Renal pelvis (tissue), 4 donors: ENCODE measurements around the gene MARCKS. TPM values are rescaled to one million over a fixed set of nuclear protein-coding genes. Genes with fewer than 3 reads are reported as not detected.

Experiments
- DNase-seq: peaks from one replicate; pipeline ENCODE4 v3.0.0-alpha.2; 2013
- polyA plus RNA-seq, 3 donors: library from polyadenylated mRNA; unstranded; fragments of 120-200 nt; gene quantifications; one replicate each; pipeline ENCODE4 v1.2.1, GENCODE V29; 2013; ENCODE audit not compliant: insufficient read length in 3 of 3

MARCKS gene
- polyA plus RNA-seq, 3 donors, result 202 to 251 (median 222) TPM

DNA sequence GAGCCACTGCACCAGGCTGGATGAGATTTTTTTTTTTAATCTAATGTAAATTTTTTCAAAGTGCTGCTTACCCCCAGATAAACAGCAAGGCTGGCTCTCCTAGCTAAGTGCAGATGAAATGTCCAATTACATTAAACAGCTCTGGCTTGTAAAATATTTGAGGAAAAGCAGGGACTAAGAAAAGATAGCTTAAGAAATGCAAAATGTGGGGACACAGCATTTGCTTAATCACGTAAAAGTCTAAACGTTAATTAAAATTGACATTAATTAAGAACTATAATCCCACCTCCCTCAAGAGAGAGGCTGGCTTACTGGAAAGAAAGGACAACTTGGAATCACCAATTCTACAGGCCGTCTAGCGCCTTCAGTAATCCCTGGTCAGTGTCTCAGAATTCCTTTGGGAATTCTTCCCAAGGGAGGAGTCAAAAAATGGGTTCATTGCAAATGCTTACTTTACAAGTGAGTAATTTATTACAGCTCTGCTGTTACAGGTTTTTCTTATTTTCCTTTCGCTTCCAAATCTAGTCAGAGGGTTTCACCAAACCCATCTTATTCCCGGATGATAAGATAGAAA is 13.6 kb upstream of the MARCKS start:
- no peak for DNase-seq

GRCh38 chr6:113846577-113846976 is 10.6 kb upstream of the MARCKS start:
- DNase-seq, result no peak

- no peak for DNase-seq
These were observed 9.7 kb upstream of the MARCKS start for GRCh38 chr6:113847447-113847846.

- DNase-seq, result no peak
These were observed 8.9 kb upstream of the MARCKS start for GRCh38 chr6:113848280-113848679.

DNA sequence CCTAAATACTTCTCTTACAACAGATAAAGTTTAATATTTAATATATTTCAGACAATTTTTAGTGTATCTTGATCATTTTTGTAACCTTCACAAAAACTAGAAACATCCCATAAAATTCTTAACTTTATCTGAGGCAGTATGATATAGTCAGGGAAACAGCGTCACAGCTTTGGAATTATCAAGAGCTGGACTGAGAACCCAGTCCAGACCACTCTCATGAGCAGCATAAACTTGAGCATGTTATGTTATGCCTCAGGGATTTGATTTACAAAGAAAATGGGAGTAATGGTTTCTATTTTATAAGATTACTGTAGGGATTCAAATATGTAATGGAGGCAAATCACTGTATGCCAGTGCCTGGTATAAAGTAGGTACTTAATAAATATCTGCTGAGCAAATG is 8.3 kb upstream of the MARCKS start:
- DNase-seq, result no peak

- DNase-seq, result no peak
These were observed 3.9 kb upstream of the MARCKS start for GRCh38 chr6:113853252-113853651.

- peak; percentile 90 for DNase-seq
These were observed 2.3 kb upstream of the MARCKS start for GRCh38 chr6:113854531-113855499.

- DNase-seq, result peak; percentile 61
These were observed 1.4 kb upstream of the MARCKS start for GRCh38 chr6:113855500-113856374.

DNA sequence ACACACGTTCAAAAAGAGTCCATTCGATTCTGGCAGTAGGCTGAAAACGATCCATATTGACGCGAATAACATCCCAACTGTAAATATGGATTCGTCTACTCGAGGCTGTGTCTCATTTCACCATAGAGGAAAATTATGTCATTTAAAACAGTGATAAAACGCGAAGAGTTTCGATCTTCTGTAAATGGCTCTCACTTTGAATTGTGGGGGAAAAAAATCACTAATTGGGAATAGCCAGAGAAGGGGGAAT is 845 bp upstream of the MARCKS start:
- no peak for DNase-seq

- DNase-seq, result peak; percentile 57
These were observed 673 bp downstream of the MARCKS start for GRCh38 chr6:113857556-113858479.

DNA sequence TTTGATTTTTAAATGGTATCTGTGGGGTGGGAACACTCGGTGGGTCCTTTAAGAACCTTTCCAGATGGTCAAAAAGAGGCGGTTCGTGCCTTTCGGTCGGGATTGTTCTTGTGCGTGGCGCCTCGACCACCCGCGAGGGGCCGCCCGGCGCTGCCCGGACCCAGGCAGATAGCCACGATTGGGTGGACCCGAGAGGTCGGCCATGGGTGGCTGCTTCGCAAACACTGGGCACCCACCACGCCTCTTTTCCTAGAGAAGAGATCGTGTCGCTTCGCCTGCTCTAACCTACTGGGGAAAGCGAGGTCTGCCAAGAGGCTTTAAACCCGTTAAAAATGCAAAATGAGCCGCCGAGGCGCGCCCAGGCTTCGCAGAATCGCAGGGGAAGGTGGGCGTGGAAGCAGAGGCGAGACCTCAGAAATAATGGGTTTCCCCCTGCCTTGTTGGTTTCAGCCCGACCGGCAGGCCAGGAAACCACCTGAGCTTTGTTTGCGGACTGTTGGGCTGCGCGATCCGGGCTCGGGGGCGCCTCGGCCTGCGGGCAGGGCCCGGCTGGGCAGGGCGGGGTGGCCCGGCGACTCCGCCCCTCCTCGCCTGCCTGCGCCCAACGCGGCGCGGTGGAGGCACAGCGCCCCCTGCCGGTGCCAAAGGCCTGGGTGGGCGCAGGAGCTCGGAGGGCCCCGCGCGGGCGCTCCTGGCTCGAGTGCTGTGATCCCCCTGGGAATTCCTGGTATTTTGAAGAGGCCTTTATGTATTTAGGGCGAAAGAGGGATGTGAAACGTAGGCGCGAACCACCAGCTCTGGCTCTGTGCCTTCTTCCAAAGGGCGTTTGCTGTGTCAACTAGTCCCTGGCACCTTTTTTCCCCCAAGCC is 1.6 kb downstream of the MARCKS start:
- peak; percentile 89 for DNase-seq

GRCh38 chr6:113859349-113860180 is 2.4 kb downstream of the MARCKS start:
- DNase-seq, result no peak

DNA sequence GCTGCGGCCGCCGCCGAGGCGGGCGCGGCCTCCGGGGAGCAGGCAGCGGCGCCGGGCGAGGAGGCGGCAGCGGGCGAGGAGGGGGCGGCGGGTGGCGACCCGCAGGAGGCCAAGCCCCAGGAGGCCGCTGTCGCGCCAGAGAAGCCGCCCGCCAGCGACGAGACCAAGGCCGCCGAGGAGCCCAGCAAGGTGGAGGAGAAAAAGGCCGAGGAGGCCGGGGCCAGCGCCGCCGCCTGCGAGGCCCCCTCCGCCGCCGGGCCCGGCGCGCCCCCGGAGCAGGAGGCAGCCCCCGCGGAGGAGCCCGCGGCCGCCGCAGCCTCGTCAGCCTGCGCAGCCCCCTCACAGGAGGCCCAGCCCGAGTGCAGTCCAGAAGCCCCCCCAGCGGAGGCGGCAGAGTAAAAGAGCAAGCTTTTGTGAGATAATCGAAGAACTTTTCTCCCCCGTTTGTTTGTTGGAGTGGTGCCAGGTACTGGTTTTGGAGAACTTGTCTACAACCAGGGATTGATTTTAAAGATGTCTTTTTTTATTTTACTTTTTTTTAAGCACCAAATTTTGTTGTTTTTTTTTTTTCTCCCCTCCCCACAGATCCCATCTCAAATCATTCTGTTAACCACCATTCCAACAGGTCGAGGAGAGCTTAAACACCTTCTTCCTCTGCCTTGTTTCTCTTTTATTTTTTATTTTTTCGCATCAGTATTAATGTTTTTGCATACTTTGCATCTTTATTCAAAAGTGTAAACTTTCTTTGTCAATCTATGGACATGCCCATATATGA is 3.2 kb downstream of the MARCKS start:
- peak; percentile 41 for DNase-seq

GRCh38 chr6:113862112-113862511 is 5.0 kb downstream of the MARCKS start:
- DNase-seq, result no peak

GRCh38 chr6:113870917-113871316 is 13.8 kb downstream of the MARCKS start:
- no peak for DNase-seq

DNA sequence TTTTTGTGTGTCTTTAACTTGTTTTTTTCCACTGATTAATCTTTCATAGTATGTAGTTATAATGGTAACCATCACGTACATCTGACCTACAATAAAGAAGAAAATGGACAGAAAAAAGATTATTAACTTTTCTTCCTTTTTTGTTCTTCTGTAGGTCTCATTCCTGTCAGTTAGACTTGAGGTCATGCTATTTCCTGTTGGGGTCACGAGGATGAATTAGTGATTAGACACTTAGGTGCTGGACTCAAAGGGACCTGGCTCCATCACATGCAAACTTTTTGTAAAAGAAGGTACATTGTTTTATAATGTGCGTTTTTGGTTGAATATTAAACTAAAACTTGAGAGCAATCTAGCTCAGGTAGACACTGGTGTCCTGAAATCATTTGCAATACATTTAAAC is 14.8 kb downstream of the MARCKS start:
- no peak for DNase-seq

DNA sequence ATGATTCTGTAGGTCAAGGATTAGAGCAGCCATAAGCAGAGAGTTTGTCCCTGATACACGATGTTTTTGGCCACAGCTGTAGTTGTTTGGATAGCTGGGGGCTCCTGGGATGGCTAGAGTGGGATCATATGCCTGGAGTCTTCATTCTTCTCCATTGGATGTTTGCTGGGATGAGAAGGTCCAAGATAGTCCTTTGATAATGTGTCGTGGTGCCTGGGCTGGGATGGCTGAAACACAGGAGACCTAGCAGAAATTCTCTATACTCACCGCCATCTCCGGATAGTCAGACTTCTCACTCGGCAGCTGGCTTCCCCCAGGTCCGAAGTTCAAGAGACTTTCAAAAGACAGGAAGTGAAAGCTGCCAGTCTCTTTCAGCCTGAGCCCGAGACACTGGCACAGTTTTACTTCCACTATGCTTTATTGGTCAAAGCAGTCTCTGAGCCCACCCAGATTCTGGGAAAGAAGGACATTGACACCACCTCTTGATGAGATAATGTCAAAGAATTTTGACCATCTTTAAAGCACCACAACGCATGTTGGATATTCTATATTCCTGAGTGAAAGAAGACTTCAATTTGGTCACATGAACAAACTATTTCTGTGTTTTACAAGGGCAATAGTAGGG is 16.0 kb downstream of the MARCKS start:
- no peak for DNase-seq

GRCh38 chr6:113875470-113875869 is 18.3 kb downstream of the MARCKS start:
- DNase-seq, result no peak
